Chondrocyte (in vitro differentiated cells): ENCODE results near the gene CLCA2. TPM values are rescaled to one million over a fixed set of nuclear protein-coding genes. Genes with fewer than 3 reads are reported as not detected.

Source experiments
- DNase-seq: peaks from one replicate; pipeline ENCODE4 v3.0.0; 2021; ENCODE audit warnings: mixed read lengths, low spot score
- H3K27ac Mint-ChIP-seq: one replicate; pipeline ENCODE4 v1.8.0; 2021; ENCODE audit warnings: mild to moderate bottlenecking, moderate library complexity, mixed read lengths; ENCODE audit not compliant: unreplicated experiment
- H3K27me3 Mint-ChIP-seq: 2 replicates; pipeline ENCODE4 v1.8.0; 2021; ENCODE audit warnings: low read depth, mixed read lengths
- H3K36me3 Mint-ChIP-seq: 2 replicates; pipeline ENCODE4 v1.8.0; 2021; ENCODE audit warnings: low read depth, mixed read lengths
- H3K4me1 Mint-ChIP-seq: 2 replicates; pipeline ENCODE4 v1.8.0; 2021; ENCODE audit warnings: low read depth, mild to moderate bottlenecking, mixed read lengths
- H3K4me3 Mint-ChIP-seq: one replicate; pipeline ENCODE4 v1.8.0; 2021; ENCODE audit warnings: mild to moderate bottlenecking, moderate library complexity, mixed read lengths; ENCODE audit not compliant: unreplicated experiment
- H3K9me3 Mint-ChIP-seq: 2 replicates; pipeline ENCODE4 v1.8.0; 2021; ENCODE audit warnings: low read depth, mixed read lengths
- CTCF ChIP-seq: fragments of 200-600 bp; sonication (generic); IDR thresholded peaks from 2 replicates; pipeline ENCODE4 v1.5.0; 2021; ENCODE audit warnings: antibody characterized with exemption, mild to moderate bottlenecking, moderate library complexity
- total RNA-seq: library from RNA; stranded (reverse); gene quantifications from 3 replicates; pipeline ENCODE4 v1.2.1, GENCODE V29; 2021

Gene CLCA2
- total RNA-seq, 1 donor from 2014 or later: not detected

GRCh38 chr1:86461482-86461881 is 37.5 kb downstream of the CLCA2 start:
- Mint-ChIP-seq H3K27me3 (peaks cover 2% of the 10 kb centered on the region), H3K9me3 (no peaks in the 10 kb centered on the region), H3K4me3 (no peak overlapping the region), H3K4me1 (no peaks in the 10 kb centered on the region), H3K36me3 (no peaks in the 10 kb centered on the region), H3K27ac (no peak overlapping the region)
- DNase-seq: no peak
- no peak for TF ChIP-seq CTCF

GRCh38 chr1:86464819-86465218 is 40.8 kb downstream of the CLCA2 start:
- Mint-ChIP-seq H3K9me3 (no peaks in the 10 kb centered on the region), H3K27ac (no peak overlapping the region), H3K27me3 (no peaks in the 10 kb centered on the region), H3K4me3 (no peak overlapping the region), H3K36me3 (no peaks in the 10 kb centered on the region), H3K4me1 (no peaks in the 10 kb centered on the region)
- no peak for TF ChIP-seq CTCF
- no peak for DNase-seq

GRCh38 chr1:86466109-86466844 is 42.3 kb downstream of the CLCA2 start:
- Mint-ChIP-seq H3K27ac (no peak overlapping the region), H3K27me3 (no peaks in the 10 kb centered on the region), H3K4me3 (no peak overlapping the region), H3K36me3 (no peaks in the 10 kb centered on the region), H3K9me3 (peaks cover 5% of the 10 kb centered on the region), H3K4me1 (peaks cover 12% of the 10 kb centered on the region)
- DNase-seq: no peak
- no peak for TF ChIP-seq CTCF

- Mint-ChIP-seq H3K4me1 (peaks cover 19% of the 10 kb centered on the region), H3K4me3 (no peak overlapping the region), H3K27me3 (no peaks in the 10 kb centered on the region), H3K27ac (no peak overlapping the region), H3K9me3 (peaks cover 8% of the 10 kb centered on the region), H3K36me3 (no peaks in the 10 kb centered on the region)
- no peak for TF ChIP-seq CTCF
- DNase-seq: no peak
Observed at GRCh38 chr1:86466986-86467385, 43.0 kb downstream of the CLCA2 start.

- no peak within 1 kb of the TSS for H3K4me3 Mint-ChIP-seq
- H3K9me3 Mint-ChIP-seq: peaks cover 8% of the 10 kb centered on the region
- H3K4me1 Mint-ChIP-seq: peaks cover 24% of the 10 kb centered on the region
- H3K36me3 Mint-ChIP-seq: no peaks in the 10 kb centered on the region
- no peak for TF ChIP-seq CTCF
- no peak within 1 kb of the TSS for H3K27ac Mint-ChIP-seq
- no peak for DNase-seq
- no peaks in the 10 kb centered on the region for H3K27me3 Mint-ChIP-seq
Observed at GRCh38 chr1:86468501-86468977, 44.6 kb downstream of the CLCA2 start, which contains the start of gene CLCA1. CLCA1 (plus strand) TSS chr1:86468927; CDS start chr1:86468972, 45 bp downstream.
